K562 (cell line): ENCODE results near the gene SCN8A. TPM values are rescaled to one million over a fixed set of nuclear protein-coding genes. Genes with fewer than 3 reads are reported as not detected.

ENCODE experiments used
- ATAC-seq: fragments of 200-7000 bp; cut with Tn5 transposase; 3 replicates; pipeline ENCODE4 v1.9.1; 2020; ENCODE audit warnings: moderate library complexity
- BruUV-seq: library from RNA; stranded (reverse); fragments of 400-500 nt; replicated peaks from 2 replicates; lab custom pipeline; 2021; lab: Mats Ljungman, UMichigan
- CTCF ChIA-PET: fragments of 300-600 bp; formaldehyde crosslinking; extraction: SDS; loops from one replicate; lab custom pipeline; 2021; ENCODE audit warnings: low intra/inter-chr PET ratio; lab: Yijun Ruan, JAX
- POLR2A ChIA-PET: fragments of 300-600, 350-650 bp; sonication (Branson Sonifier 250); formaldehyde crosslinking; extraction: SDS; loops from one replicate; lab custom pipeline; 2021; ENCODE audit warnings: antibody characterized with exemption, inconsistent platforms; lab: Yijun Ruan, JAX
- DNase-seq, 4 experiments: peaks; one replicate each; pipeline versions ENCODE4 v3.0.0 to v3.0.0-alpha.2; 2011 to 2018; ENCODE audit warnings: low spot score in 3 of 4, mixed read lengths in 3 of 4; ENCODE audit errors: extremely low read depth in 1 of 4
- FAIRE-seq: peaks from 2 replicates; lab custom pipeline; 2011; peaks lifted over from hg19 to GRCh38; lab: Jason Lieb, UNC
- H2AFZ ChIP-seq: 2 replicates; pipeline ENCODE4 v1.6.0; 2011; ENCODE audit warnings: low read depth, low read length, control low read depth, inconsistent platforms
- H3K27ac ChIP-seq: fragments of 200-600 bp; 3 replicates; pipeline ENCODE4 v1.8.0; 2011; ENCODE audit warnings: low read depth, mild to moderate bottlenecking, control low read depth, inconsistent platforms, low read length, moderate library complexity, mixed read lengths; ENCODE audit errors: extremely low read depth
- H3K27me3 ChIP-seq, 2 experiments: fragments of 300-600 bp in 1 of 2; 2 replicates in 1 of 2; 3 replicates in 1 of 2; pipeline versions ENCODE4 v1.6.0 to v1.8.0; 2011; ENCODE audit warnings: inconsistent platforms in 2 of 2, low read length in 2 of 2, mild to moderate bottlenecking in 1 of 2, mixed read lengths in 1 of 2, moderate library complexity in 1 of 2; ENCODE audit not compliant: control insufficient read depth in 2 of 2, insufficient read depth in 2 of 2
- H3K36me3 ChIP-seq: fragments of 300-600 bp; 3 replicates; pipeline ENCODE4 v1.8.0; 2011; ENCODE audit warnings: mild to moderate bottlenecking, low read length, inconsistent platforms; ENCODE audit not compliant: control insufficient read depth, insufficient read depth
- H3K4me1 ChIP-seq, 2 experiments: fragments of 200-600 bp in 1 of 2; replicated peaks in 1 of 2; 2 replicates in 1 of 2; 3 replicates in 1 of 2; pipeline versions ENCODE4 v1.5.1 to v1.8.0; 2011; ENCODE audit warnings: inconsistent platforms in 2 of 2, low read length in 2 of 2, mild to moderate bottlenecking in 1 of 2, mixed read lengths in 1 of 2, moderate library complexity in 1 of 2; ENCODE audit not compliant: control insufficient read depth in 2 of 2, insufficient read depth in 2 of 2
- H3K4me2 ChIP-seq: 2 replicates; pipeline ENCODE4 v1.6.1; 2011; ENCODE audit warnings: low read length, control low read depth, inconsistent platforms, mixed read lengths; ENCODE audit not compliant: insufficient read depth
- H3K4me3 ChIP-seq: fragments of 200-600 bp; sonication (generic), shearing (Covaris generic); 2 replicates; pipeline ENCODE4 v1.5.1; 2016; ENCODE audit warnings: control low read depth, inconsistent platforms
- H3K79me2 ChIP-seq: fragments of 200-600 bp; 3 replicates; pipeline ENCODE4 v1.8.0; 2011; ENCODE audit warnings: low read length, inconsistent platforms; ENCODE audit not compliant: control insufficient read depth, insufficient read depth
- H3K9ac ChIP-seq, 2 experiments: 2 replicates each; pipeline versions ENCODE4 v1.6.0 to v1.6.1; 2011; ENCODE audit warnings: low read depth in 2 of 2, low read length in 2 of 2, control low read depth in 1 of 2, inconsistent platforms in 1 of 2, mild to moderate bottlenecking in 1 of 2, mixed read lengths in 1 of 2; ENCODE audit not compliant: insufficient read depth in 1 of 2
- H3K9me1 ChIP-seq: one replicate; pipeline ENCODE4 v1.6.0; 2011; ENCODE audit warnings: inconsistent platforms, mild to moderate bottlenecking, low read length, moderate library complexity; ENCODE audit not compliant: control insufficient read depth, insufficient read depth
- H3K9me3 ChIP-seq: replicated peaks from 2 replicates; pipeline ENCODE4 v1.5.1; 2011; ENCODE audit warnings: low read depth, low read length, inconsistent platforms; ENCODE audit not compliant: control insufficient read depth, insufficient read depth
- H4K20me1 ChIP-seq: replicated peaks from 2 replicates; pipeline ENCODE4 v1.6.1; 2011; ENCODE audit warnings: low read length, inconsistent platforms, mixed read lengths; ENCODE audit not compliant: control insufficient read depth, insufficient read depth
- BACH1 ChIP-seq: fragments of 200-800 bp; sonication (Bioruptor generic); IDR thresholded peaks from 2 replicates; pipeline ENCODE4 v1.6.1; 2016; ENCODE audit warnings: missing genetic modification characterization, missing compliant biosample characterization
- BHLHE40 ChIP-seq: IDR thresholded peaks from 2 replicates; pipeline ENCODE4 v1.6.1; 2011; ENCODE audit warnings: low read length, improper control_type of control experiment
- ETV5 ChIP-seq: sonication (generic); formaldehyde crosslinking; IDR thresholded peaks from 2 replicates; pipeline ENCODE4 v1.4.0; 2020; ENCODE audit warnings: low read depth, mild to moderate bottlenecking, missing genetic modification reagents
- FOXA1 ChIP-seq: fragments of 450-650 bp; IDR thresholded peaks from 2 replicates; pipeline ENCODE4 v1.6.1; 2016; ENCODE audit warnings: mild to moderate bottlenecking, borderline replicate concordance
- IRF1 ChIP-seq: sonication (generic); formaldehyde crosslinking; IDR thresholded peaks from 2 replicates; pipeline ENCODE4 v1.8.0; 2022; ENCODE audit warnings: missing genetic modification reagents, mild to moderate bottlenecking, borderline replicate concordance
- MECOM ChIP-seq: fragments of 250-450 bp; sonication (Bioruptor Pico); IDR thresholded peaks from 2 replicates; pipeline ENCODE4 v1.8.0; 2022; ENCODE audit warnings: inconsistent platforms
- NCOA6 ChIP-seq: fragments of 450-650 bp; IDR thresholded peaks from 2 replicates; pipeline ENCODE4 v1.6.1; 2017; ENCODE audit warnings: mild to moderate bottlenecking
- NFE2L1 ChIP-seq: fragments of 450-650 bp; IDR thresholded peaks from 2 replicates; pipeline ENCODE4 v1.6.1; 2016; ENCODE audit warnings: missing genetic modification characterization, low read depth, mild to moderate bottlenecking, missing compliant biosample characterization, moderate library complexity, borderline replicate concordance
- RAD21 ChIP-seq, 2 experiments: fragments of 250-450 bp in 1 of 2; fragments of 450-650 bp in 1 of 2; sonication (Bioruptor Pico) in 1 of 2; formaldehyde crosslinking in 1 of 2; IDR thresholded peaks in 1 of 2; conservative IDR thresholded peaks in 1 of 2; 2 replicates each; pipeline versions ENCODE4 v1.4.0 to v1.8.0; 2020 to 2022; ENCODE audit warnings: mild to moderate bottlenecking in 2 of 2, moderate library complexity in 1 of 2
- ZEB2 ChIP-seq: fragments of 450-650 bp; IDR thresholded peaks from 2 replicates; pipeline ENCODE4 v1.6.1; 2016
- ZHX1 ChIP-seq: fragments of 150-350 bp; conservative IDR thresholded peaks from 2 replicates; pipeline ENCODE4 v1.6.1; 2014; ENCODE audit warnings: low read length
- ZNF212 ChIP-seq: fragments of 450-650 bp; formaldehyde crosslinking; IDR thresholded peaks from 2 replicates; pipeline ENCODE4 v1.4.0; 2020; ENCODE audit warnings: mild to moderate bottlenecking
- ZNF277 ChIP-seq: fragments of 250-450 bp; sonication (Bioruptor Pico); IDR thresholded peaks from 2 replicates; pipeline ENCODE4 v1.8.0; 2022; ENCODE audit warnings: inconsistent platforms, mild to moderate bottlenecking, moderate library complexity, borderline replicate concordance
- ZNF77 ChIP-seq: fragments of 250-450 bp; sonication (Bioruptor Pico); IDR thresholded peaks from 2 replicates; pipeline ENCODE4 v1.5.0; 2020
- WGBS: fragments of 100-300 bp; shearing (Covaris generic); methylation state at CpG from one replicate; pipeline ENCODE4 v1.1.6; 2016; ENCODE audit warnings: low coverage, mixed read lengths; ENCODE audit not compliant: insufficient coverage; ENCODE audit errors: missing lambda C conversion rate; 5-methylcytosine and 5-hydroxymethylcytosine counted together
- in situ Hi-C: fragments of 300-500 bp; cut with MboI; formaldehyde crosslinking; loops from 4 replicates; pipeline ENCODE4 v1.15.0; 2018; ENCODE audit warnings: inconsistent platforms, mixed read lengths
- intact Hi-C: fragments of 100-400 bp; cut with micrococcal nuclease; formaldehyde crosslinking; loops from 2 replicates; pipeline ENCODE4 v1.14.2; 2022
- polyA plus RNA-seq, 8 experiments: library from polyadenylated mRNA; depleted of rRNA in 4 of 8; stranded (reverse) in 5 of 8; unstranded in 3 of 8; fragments of >200 nt; fragmentation: Nextera tagmentation in 2 of 8; fragmentation: Illumina TruSeq in 1 of 8; extraction: Ambion mirVana in 2 of 8; extraction: Trizol in 1 of 8; gene quantifications; 2 replicates each; pipeline versions ENCODE4 v1.2.1 to v1.2.3, GENCODE V29; 2011 to 2014; ENCODE audit warnings: inconsistent platforms in 1 of 8, missing spikeins in 1 of 8
- total RNA-seq, 7 experiments: library from RNA; depleted of rRNA in 6 of 7; stranded (reverse); fragments of >200 nt in 6 of 7; fragmentation: Illumina TruSeq in 2 of 7; extraction: Trizol in 2 of 7; gene quantifications; 2 replicates each; pipeline versions ENCODE4 v1.2.1 to v1.2.3, GENCODE V29; 2011 to 2021; ENCODE audit warnings: low replicate concordance in 1 of 7

The SCN8A gene
- total and polyA plus RNA-seq, 9 of the 15 experiments (the other 6 are each of a cell fraction or from before 2014, with no cell fraction given): 0.03 to 0.29 (median 0.15) TPM; not detected in 1

GRCh38 chr12:51836827-51837173 lies 245.8 kb downstream of the SCN8A start (continued):
- TF ChIP-seq IRF1 (CRISPR knock-in tag) (no peak), ZNF77 (CRISPR knock-in tag) (no peak), FOXA1 (no peak), RAD21 (CRISPR knock-in tag; conservative IDR thresholded peaks at IDR 0.05 in 1 of 2, IDR thresholded peaks at IDR 0.05 in 1 of 2) (no peak)

- no peak for DNase-seq
- no peak overlapping the region for H2AFZ ChIP-seq
- H3K9me1 ChIP-seq: no peaks in the 10 kb centered on the region
- H3K9me3 ChIP-seq: no peaks in the 10 kb centered on the region
- no peak for FAIRE-seq
- peaks cover 17 to 79% of the 10 kb centered on the region in 2 experiments; a peak in 4 of 5 replicates for H3K27me3 ChIP-seq
- TF ChIP-seq ZNF212 (CRISPR knock-in tag): no peak
- no peak for TF ChIP-seq BHLHE40
- no peak for TF ChIP-seq ZHX1
- no peak for TF ChIP-seq NFE2L1 (tag)
- TF ChIP-seq ETV5 (CRISPR knock-in tag): no peak
- no peak for TF ChIP-seq BACH1 (tag)
- no peak for TF ChIP-seq ZNF277
- TF ChIP-seq ZNF77 (CRISPR knock-in tag): no peak
- no peak for TF ChIP-seq MECOM (CRISPR knock-in tag)
- TF ChIP-seq ZEB2: no peak
- no peak for TF ChIP-seq NCOA6
- H3K36me3 ChIP-seq: no peaks in the 10 kb centered on the region
- CTCF ChIA-PET: no interaction called here
- intact Hi-C loops: no loop called here
- POLR2A ChIA-PET: interaction anchor here (1.1 kb wide), 1 partner anchor 9 kb away, joined by 4 read pairs; no protein-coding TSS in a partner anchor
- H3K79me2 ChIP-seq: no peaks in the 10 kb centered on the region
- no peak for ATAC-seq
- H3K27ac ChIP-seq: no peak overlapping the region
- no peak overlapping the region for H3K4me3 ChIP-seq
- no peak overlapping the region for H3K9ac ChIP-seq
- H3K4me1 ChIP-seq: no peaks in the 10 kb centered on the region
- 0% methylated on average over 7 of the region's 7 CpGs for whole genome bisulfite sequencing
- no peaks in the 10 kb centered on the region for H4K20me1 ChIP-seq
- in situ Hi-C loops: no loop called here
- no peak overlapping the region for H3K4me2 ChIP-seq
- no TSS peak for BruUV-seq
These were observed 246.3 kb downstream of the SCN8A start for GRCh38 chr12:51837286-51837685.
